GM19099 (cell line): ENCODE measurements around the gene AGMAT.
A peak's percentile ranks its signal among the peaks of the same experiment; 100 is the strongest.

Experiments used
- POLR2A ChIP-seq: IDR thresholded peaks from 3 replicates; pipeline ENCODE4 v1.6.1; 2011; ENCODE audit warnings: low read depth; ENCODE audit not compliant: insufficient read length; ENCODE audit errors: extremely low read depth

The AGMAT gene

GRCh38 chr1:15618655-15619525, 34.0 kb upstream of the AGMAT start:
- no peak for TF ChIP-seq POLR2A

- TF ChIP-seq POLR2A: no peak
Measured at GRCh38 chr1:15618077-15618654, 33.3 kb upstream of the AGMAT start.

GRCh38 chr1:15617173-15618076, 32.6 kb upstream of the AGMAT start, which contains the start of gene DDI2:
DDI2 (plus strand) TSS chr1:15617458; CDS start chr1:15617671, 213 bp downstream.
- peak; percentile 82 for TF ChIP-seq POLR2A

- TF ChIP-seq POLR2A: no peak
Measured at GRCh38 chr1:15616373-15617172, 31.7 kb upstream of the AGMAT start.

GRCh38 chr1:15610167-15610566, 25.3 kb upstream of the AGMAT start:
- TF ChIP-seq POLR2A: no peak

- no peak for TF ChIP-seq POLR2A
Measured at GRCh38 chr1:15609631-15610030, 24.8 kb upstream of the AGMAT start.

GRCh38 chr1:15605398-15606383, 20.8 kb upstream of the AGMAT start:
- no peak for TF ChIP-seq POLR2A

GRCh38 chr1:15603050-15603965, 18.5 kb upstream of the AGMAT start:
- TF ChIP-seq POLR2A: peak; percentile 65

- TF ChIP-seq POLR2A: no peak
Measured at GRCh38 chr1:15598436-15598835, 13.6 kb upstream of the AGMAT start.

GRCh38 chr1:15595809-15596617, 11.2 kb upstream of the AGMAT start:
- no peak for TF ChIP-seq POLR2A

GRCh38 chr1:15592285-15592684, 7.4 kb upstream of the AGMAT start:
- TF ChIP-seq POLR2A: no peak
